ENCODE results near the gene GREB1.

GREB1 gene

DNA sequence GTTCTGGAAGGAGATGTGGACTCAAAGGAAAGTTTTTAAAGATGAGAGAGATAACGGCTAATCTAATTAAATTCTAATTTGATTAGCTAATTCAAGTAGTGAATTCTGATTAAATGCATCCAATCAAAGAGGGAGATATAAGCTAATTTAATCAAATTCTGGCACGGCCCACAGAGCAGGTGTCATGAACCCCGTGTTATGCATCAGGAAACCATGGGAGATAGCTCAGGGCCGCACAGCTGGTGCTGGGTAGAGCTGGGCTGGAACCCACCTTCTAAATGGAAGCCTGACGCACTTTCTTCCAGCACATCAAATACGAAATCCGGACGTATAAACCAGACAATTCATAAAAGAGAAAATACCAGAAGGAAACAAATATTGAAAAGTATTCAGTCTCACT is 57.2 kb downstream of the GREB1 start:
- no peak for DNase-seq (ENCODE audit: low read depth)
- H3K4me3 ChIP-seq (ENCODE audit: low read depth, low read length) = no peak overlapping the region
- TF ChIP-seq, protein P1, sequence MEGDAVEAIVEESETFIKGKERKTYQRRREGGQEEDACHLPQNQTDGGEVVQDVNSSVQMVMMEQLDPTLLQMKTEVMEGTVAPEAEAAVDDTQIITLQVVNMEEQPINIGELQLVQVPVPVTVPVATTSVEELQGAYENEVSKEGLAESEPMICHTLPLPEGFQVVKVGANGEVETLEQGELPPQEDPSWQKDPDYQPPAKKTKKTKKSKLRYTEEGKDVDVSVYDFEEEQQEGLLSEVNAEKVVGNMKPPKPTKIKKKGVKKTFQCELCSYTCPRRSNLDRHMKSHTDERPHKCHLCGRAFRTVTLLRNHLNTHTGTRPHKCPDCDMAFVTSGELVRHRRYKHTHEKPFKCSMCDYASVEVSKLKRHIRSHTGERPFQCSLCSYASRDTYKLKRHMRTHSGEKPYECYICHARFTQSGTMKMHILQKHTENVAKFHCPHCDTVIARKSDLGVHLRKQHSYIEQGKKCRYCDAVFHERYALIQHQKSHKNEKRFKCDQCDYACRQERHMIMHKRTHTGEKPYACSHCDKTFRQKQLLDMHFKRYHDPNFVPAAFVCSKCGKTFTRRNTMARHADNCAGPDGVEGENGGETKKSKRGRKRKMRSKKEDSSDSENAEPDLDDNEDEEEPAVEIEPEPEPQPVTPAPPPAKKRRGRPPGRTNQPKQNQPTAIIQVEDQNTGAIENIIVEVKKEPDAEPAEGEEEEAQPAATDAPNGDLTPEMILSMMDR (conservative IDR thresholded peaks at IDR 0.05; ENCODE audit: low read depth, low read length) = no peak

DNA sequence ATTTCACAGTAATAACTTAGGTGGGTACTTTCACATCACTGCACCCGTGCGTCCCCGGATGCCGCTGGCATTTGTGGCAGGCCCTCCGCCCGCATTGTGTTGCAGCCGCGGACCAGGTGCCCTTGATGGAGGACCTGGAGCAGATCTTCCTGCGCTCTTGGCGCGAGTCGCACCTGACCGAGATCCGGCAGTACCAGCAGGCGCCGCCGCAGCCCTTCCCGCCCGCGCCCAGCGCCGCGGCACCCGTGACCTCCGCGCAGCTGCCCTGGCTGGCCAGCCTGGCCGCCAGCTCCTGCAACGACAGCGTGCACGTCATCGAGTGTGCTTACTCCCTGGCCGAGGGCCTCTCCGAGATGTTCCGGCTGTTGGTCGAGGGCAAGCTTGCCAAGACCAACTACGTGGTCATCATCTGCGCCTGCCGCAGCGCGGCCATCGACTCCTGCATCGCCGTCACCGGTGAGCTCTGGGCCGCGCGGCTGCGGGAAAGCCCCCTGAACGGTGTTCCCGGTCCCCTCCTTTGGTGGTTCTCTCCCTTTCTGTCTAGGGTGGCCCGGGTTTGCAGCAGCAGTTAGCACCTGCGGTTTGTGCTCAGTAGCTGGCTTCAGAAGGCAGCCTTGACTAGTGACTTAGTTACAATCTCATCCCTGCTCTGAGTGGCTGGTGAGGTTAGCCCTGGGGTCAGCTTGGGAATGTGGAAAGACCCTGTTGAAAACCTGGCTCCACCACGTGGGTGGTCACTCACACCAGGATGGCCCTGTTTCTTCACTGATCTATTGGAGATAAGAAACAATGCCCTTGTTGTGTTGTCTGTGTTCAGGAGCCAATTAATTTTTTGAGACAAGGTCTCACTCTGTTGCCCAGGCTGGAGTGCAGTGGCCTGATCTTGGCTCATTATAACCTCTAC is 59.1 kb downstream of the GREB1 start:
- no peak overlapping the region for H3K4me3 ChIP-seq (ENCODE audit: low read depth, low read length)
- DNase-seq (ENCODE audit: low read depth) = no peak
- TF ChIP-seq, protein P1 (conservative IDR thresholded peaks at IDR 0.05; ENCODE audit: low read depth, low read length) = no peak

DNA sequence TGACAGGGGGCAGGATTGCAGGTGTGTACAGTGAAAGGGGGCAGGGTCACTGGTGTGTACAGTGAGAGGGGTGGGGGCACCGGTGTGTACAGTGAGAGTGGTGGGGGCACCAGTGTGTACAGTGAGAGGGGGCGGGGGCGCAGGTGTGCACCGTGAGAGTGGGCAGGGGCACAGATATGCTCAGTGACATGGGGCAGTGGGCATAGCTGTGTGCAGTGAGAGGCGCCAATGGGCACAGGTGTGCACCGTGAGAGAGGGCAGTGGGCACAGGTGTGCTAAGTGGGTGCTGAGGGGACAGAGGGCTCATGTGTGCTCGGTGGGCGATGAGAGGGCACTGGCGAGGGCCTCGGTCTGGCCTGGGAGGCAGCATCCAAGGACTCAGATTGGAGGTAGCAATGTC is 63.0 kb downstream of the GREB1 start:
- H3K4me3 ChIP-seq (ENCODE audit: low read depth, low read length) = no peak overlapping the region
- TF ChIP-seq, protein P1 (conservative IDR thresholded peaks at IDR 0.05; ENCODE audit: low read depth, low read length) = no peak
- DNase-seq (ENCODE audit: low read depth) = no peak

DNA sequence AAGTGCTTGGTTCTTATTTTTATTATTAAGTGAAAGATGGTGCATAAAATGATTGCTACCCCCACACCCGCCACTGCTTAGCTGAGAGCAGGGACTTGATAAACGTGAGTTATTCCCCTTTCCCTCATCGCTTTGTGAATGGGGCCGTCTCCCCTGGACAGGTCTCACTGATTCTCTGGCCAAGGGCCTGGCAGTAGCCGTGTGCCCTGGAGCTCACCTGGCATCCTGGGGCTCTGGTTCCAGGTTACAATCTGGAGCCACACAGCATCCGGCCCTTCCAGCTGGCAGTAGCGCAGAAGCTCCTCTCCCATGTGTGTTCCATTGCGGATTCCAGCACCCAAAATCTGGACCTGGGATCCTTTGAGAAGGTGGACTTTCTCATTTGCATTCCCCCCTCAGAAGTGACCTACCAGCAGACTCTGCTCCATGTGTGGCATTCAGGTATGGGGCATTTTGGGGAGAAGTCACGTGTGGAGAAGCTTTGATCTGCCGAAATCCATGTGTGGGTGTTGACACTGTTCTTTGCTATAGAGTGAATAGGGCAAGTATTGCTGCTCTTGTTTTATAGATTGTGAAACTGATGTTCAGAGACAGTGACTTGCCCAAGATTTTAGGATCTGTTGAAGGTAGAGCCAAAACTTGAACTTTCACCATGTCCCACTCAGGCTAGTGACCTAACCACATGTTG is 63.8 kb downstream of the GREB1 start:
- TF ChIP-seq, protein P1 (conservative IDR thresholded peaks at IDR 0.05; ENCODE audit: low read depth, low read length) = no peak
- H3K4me3 ChIP-seq (ENCODE audit: low read depth, low read length) = no peak overlapping the region
- no peak for DNase-seq (ENCODE audit: low read depth)

DNA sequence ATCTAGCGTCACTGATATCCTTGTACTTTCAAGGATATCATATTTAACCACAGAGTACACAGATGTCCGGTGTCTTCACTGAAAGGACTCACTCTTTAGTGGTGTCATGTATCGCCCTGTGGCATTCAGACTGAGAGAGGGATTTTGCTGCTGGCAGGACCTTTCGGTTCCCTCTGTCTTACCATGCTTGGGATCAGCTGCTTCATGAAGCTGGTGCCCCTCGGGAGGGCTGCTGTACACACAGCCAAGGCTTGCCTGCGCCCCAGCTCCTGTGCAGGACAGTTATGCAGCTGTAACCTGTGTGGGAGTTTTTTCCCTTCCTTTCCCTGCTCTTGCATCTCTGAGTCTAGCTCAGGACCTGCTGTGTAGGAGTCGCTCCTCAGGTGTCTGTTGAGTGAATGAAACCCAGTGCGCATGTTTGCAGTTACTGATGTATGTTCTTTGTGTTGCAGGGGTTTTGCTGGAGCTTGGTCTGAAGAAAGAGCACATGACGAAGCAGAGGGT is 64.4 kb downstream of the GREB1 start:
- no peak overlapping the region for H3K4me3 ChIP-seq (ENCODE audit: low read depth, low read length)
- TF ChIP-seq, protein P1 (conservative IDR thresholded peaks at IDR 0.05; ENCODE audit: low read depth, low read length) = no peak
- DNase-seq (ENCODE audit: low read depth) = no peak

DNA sequence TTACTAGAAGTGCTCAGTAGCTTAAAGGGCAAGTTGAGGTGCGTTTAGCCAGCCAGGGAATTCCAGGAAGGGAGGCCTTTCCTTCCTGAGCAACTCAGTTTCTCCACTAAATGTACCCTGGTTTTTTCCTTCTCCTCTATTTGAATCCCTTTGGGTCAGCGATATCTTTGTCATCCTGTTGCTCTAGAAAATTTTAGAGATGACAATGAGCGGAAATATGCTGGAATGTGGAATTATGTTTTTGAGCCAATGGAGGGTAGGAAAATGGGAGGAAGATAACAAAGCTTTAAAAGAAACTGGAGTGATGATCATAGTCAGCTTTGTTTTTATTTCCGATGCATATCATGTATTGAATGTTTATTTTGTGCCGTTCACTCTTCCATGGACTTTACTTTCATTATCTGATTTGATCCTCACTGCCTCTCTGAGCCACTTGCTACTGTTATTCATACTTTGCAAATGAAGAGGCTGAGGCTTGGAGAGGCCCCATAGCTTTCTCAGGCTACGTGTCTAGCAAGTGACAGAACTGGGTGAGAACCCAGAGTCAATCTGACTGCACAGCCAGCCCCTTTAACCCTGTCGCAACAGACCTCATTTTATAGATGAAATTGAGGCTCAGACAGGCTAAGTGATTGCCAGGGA is 68.8 kb downstream of the GREB1 start:
- TF ChIP-seq, protein P1 (conservative IDR thresholded peaks at IDR 0.05; ENCODE audit: low read depth, low read length) = no peak
- no peak overlapping the region for H3K4me3 ChIP-seq (ENCODE audit: low read depth, low read length)
- no peak for DNase-seq (ENCODE audit: low read depth)

Data from choroid plexus epithelial cell (primary cell).